GM12878 (cell line): ENCODE results near the gene B9D2. TPM values are rescaled to one million over a fixed set of nuclear protein-coding genes. Genes with fewer than 3 reads are reported as not detected.

Experiments used
- ATAC-seq: fragments of 200-7000 bp; cut with Tn5 transposase; 3 replicates; pipeline ENCODE4 v1.9.1; 2020; ENCODE audit warnings: mild to moderate bottlenecking, moderate library complexity
- BruUV-seq: library from RNA; stranded (reverse); fragments of 400-500 nt; replicated peaks from 2 replicates; lab custom pipeline; 2021; lab: Mats Ljungman, UMichigan
- CTCF ChIA-PET: fragments of 300-600 bp; sonication (Branson Sonifier 250); formaldehyde crosslinking; extraction: SDS; loops from one replicate; lab custom pipeline; 2021; ENCODE audit warnings: inconsistent platforms; lab: Yijun Ruan, JAX
- POLR2A ChIA-PET: fragments of 350-600 bp; formaldehyde crosslinking; extraction: SDS; loops from one replicate; lab custom pipeline; 2021; ENCODE audit warnings: inconsistent platforms; lab: Charles Lee
- RAD21 ChIA-PET: fragments of 300-600 bp; sonication (Branson Sonifier 250); formaldehyde crosslinking; loops from one replicate; lab custom pipeline; 2023; ENCODE audit warnings: antibody characterized with exemption; ENCODE audit not compliant: unreplicated experiment; lab: Charles Lee
- SMC1A ChIA-PET: fragments of 300-600 bp; sonication (Branson Sonifier 250); formaldehyde crosslinking; loops from one replicate; lab custom pipeline; 2023; ENCODE audit not compliant: unreplicated experiment, uncharacterized antibody; lab: Charles Lee
- DNase-seq: peaks from one replicate; pipeline ENCODE4 v3.0.0-alpha.2; 2011; ENCODE audit warnings: low read depth, low spot score
- FAIRE-seq: peaks from 3 replicates; lab custom pipeline; 2011; peaks lifted over from hg19 to GRCh38; lab: Jason Lieb, UNC
- H2AFZ ChIP-seq: 2 replicates; pipeline ENCODE4 v1.6.0; 2011; ENCODE audit warnings: low read depth, low read length, control low read depth; ENCODE audit not compliant: control insufficient read depth
- H3K27ac ChIP-seq: 2 replicates; pipeline ENCODE4 v1.5.1; 2011; ENCODE audit warnings: control low read depth; ENCODE audit not compliant: control insufficient read depth, insufficient read depth
- H3K27me3 ChIP-seq, 2 experiments: replicated peaks in 1 of 2; 2 replicates each; pipeline versions ENCODE4 v1.6.0 to v1.6.1; 2011; ENCODE audit warnings: low read length in 1 of 2; ENCODE audit not compliant: control insufficient read depth in 2 of 2, insufficient read depth in 2 of 2
- H3K36me3 ChIP-seq, 2 experiments: 2 replicates each; pipeline ENCODE4 v1.5.1; 2011; ENCODE audit warnings: low read length in 1 of 2; ENCODE audit not compliant: control insufficient read depth in 2 of 2, insufficient read depth in 2 of 2
- H3K4me1 ChIP-seq: 2 replicates; pipeline ENCODE4 v1.6.1; 2011; ENCODE audit warnings: mild to moderate bottlenecking, low read length, moderate library complexity, mixed read lengths; ENCODE audit not compliant: control insufficient read depth, insufficient read depth
- H3K4me2 ChIP-seq: 2 replicates; pipeline ENCODE4 v1.6.0; 2011; ENCODE audit warnings: control low read depth; ENCODE audit not compliant: control insufficient read depth, insufficient read depth
- H3K4me3 ChIP-seq: fragments of 200-600 bp; sonication (generic); 2 replicates; pipeline ENCODE4 v1.5.1; 2016
- H3K79me2 ChIP-seq: 2 replicates; pipeline ENCODE4 v1.6.0; 2011; ENCODE audit warnings: low read length; ENCODE audit not compliant: control insufficient read depth, insufficient read depth
- H3K9ac ChIP-seq: 2 replicates; pipeline ENCODE4 v1.8.0; 2011; ENCODE audit warnings: low read length, control low read depth, mixed read lengths; ENCODE audit not compliant: control insufficient read depth, insufficient read depth
- H3K9me3 ChIP-seq: replicated peaks from 3 replicates; pipeline ENCODE4 v1.5.1; 2011; ENCODE audit warnings: mild to moderate bottlenecking, low read length; ENCODE audit not compliant: control insufficient read depth, insufficient read depth
- H4K20me1 ChIP-seq: 2 replicates; pipeline ENCODE4 v1.6.0; 2011; ENCODE audit not compliant: control insufficient read depth, insufficient read depth
- MTA3 ChIP-seq: IDR thresholded peaks from 2 replicates; pipeline ENCODE4 v1.6.1; 2012; ENCODE audit warnings: low read length, inconsistent platforms, borderline replicate concordance
- NRF1 ChIP-seq: conservative IDR thresholded peaks from 2 replicates; pipeline ENCODE4 v1.6.1; 2011; ENCODE audit warnings: mild to moderate bottlenecking, low read depth, low read length, improper control_type of control experiment
- POLR2A ChIP-seq: IDR thresholded peaks from 2 replicates; pipeline ENCODE4 v1.6.1; 2011; ENCODE audit warnings: low read depth, mild to moderate bottlenecking, low read length
- POU2F2 ChIP-seq: IDR thresholded peaks from 3 replicates; pipeline ENCODE4 v1.6.1; 2011; ENCODE audit warnings: low read depth, mild to moderate bottlenecking, low read length, borderline replicate concordance
- STAT3 ChIP-seq: IDR thresholded peaks from 2 replicates; pipeline ENCODE4 v1.6.1; 2011; ENCODE audit warnings: low read depth, low read length, improper control_type of control experiment
- ZBED1 ChIP-seq: IDR thresholded peaks from 2 replicates; pipeline ENCODE4 v1.6.1; 2016; ENCODE audit warnings: borderline replicate concordance
- ZSCAN29 ChIP-seq: fragments of 450-650 bp; IDR thresholded peaks from 2 replicates; pipeline ENCODE4 v1.6.1; 2017; ENCODE audit warnings: mild to moderate bottlenecking, moderate library complexity
- ZZZ3 ChIP-seq: IDR thresholded peaks from 2 replicates; pipeline ENCODE4 v1.6.1; 2011; ENCODE audit warnings: low read depth; ENCODE audit not compliant: control insufficient read depth, insufficient read length
- WGBS: methylation state at CpG from one replicate; pipeline ENCODE4 v1.1.6; 2016; ENCODE audit warnings: low lambda C conversion rate; ENCODE audit not compliant: insufficient replicate concordance, insufficient coverage; ENCODE audit errors: missing lambda C conversion rate; 5-methylcytosine and 5-hydroxymethylcytosine counted together
- in situ Hi-C: fragments of 300-500 bp; cut with MboI; formaldehyde crosslinking; loops from 9 replicates; pipeline ENCODE4 v1.14.3; 2018; ENCODE audit warnings: mixed read lengths
- intact Hi-C: fragments of 100-400 bp; cut with micrococcal nuclease; formaldehyde crosslinking; loops from one replicate; pipeline ENCODE4 v1.14.2; 2022; ENCODE audit not compliant: unreplicated experiment
- polyA plus RNA-seq, 11 experiments: library from polyadenylated mRNA; depleted of rRNA in 4 of 11; unstranded in 6 of 11; stranded (reverse) in 5 of 11; fragments of >200 nt; fragmentation: Nextera tagmentation in 4 of 11; fragmentation: Illumina TruSeq in 1 of 11; extraction: Ambion mirVana in 4 of 11; extraction: Trizol in 1 of 11; gene quantifications; 1 replicate in 1 of 11; 2 replicates in 10 of 11; pipeline versions ENCODE4 v1.2.1 to v1.2.3, GENCODE V29; 2011 to 2016; ENCODE audit warnings: inconsistent platforms in 2 of 11, missing spikeins in 2 of 11, low read depth in 1 of 11
- total RNA-seq, 4 experiments: library from RNA; depleted of rRNA in 3 of 4; stranded (reverse); fragments of >200 nt in 3 of 4; fragmentation: Illumina TruSeq in 1 of 4; extraction: Trizol in 1 of 4; gene quantifications; 2 replicates each; pipeline versions ENCODE4 v1.2.1 to v1.2.3, GENCODE V29; 2013 to 2021
- TF ChIP-seq, protein P1 (sequence below): fragments of 450-650 bp; formaldehyde crosslinking; IDR thresholded peaks from 2 replicates; pipeline ENCODE4 v1.5.0; 2022; ENCODE audit warnings: mild to moderate bottlenecking, missing genetic modification characterization
- TF ChIP-seq, protein P2 (sequence below): IDR thresholded peaks from 2 replicates; pipeline ENCODE4 v1.6.1; 2011; ENCODE audit warnings: borderline replicate concordance, low read depth, mild to moderate bottlenecking, moderate library complexity, low read length; ENCODE audit not compliant: insufficient read depth, poor library complexity, severe bottlenecking
- TF ChIP-seq, protein P3 (sequence below): fragments of 450-650 bp; IDR thresholded peaks from 2 replicates; pipeline ENCODE4 v1.6.1; 2016; ENCODE audit warnings: mild to moderate bottlenecking

Gene B9D2
- total and polyA plus RNA-seq, 10 of the 15 experiments (the other 5 are each of a cell fraction or from before 2014, with no cell fraction given): 2.4 to 12.4 (median 5.0) TPM

DNA sequence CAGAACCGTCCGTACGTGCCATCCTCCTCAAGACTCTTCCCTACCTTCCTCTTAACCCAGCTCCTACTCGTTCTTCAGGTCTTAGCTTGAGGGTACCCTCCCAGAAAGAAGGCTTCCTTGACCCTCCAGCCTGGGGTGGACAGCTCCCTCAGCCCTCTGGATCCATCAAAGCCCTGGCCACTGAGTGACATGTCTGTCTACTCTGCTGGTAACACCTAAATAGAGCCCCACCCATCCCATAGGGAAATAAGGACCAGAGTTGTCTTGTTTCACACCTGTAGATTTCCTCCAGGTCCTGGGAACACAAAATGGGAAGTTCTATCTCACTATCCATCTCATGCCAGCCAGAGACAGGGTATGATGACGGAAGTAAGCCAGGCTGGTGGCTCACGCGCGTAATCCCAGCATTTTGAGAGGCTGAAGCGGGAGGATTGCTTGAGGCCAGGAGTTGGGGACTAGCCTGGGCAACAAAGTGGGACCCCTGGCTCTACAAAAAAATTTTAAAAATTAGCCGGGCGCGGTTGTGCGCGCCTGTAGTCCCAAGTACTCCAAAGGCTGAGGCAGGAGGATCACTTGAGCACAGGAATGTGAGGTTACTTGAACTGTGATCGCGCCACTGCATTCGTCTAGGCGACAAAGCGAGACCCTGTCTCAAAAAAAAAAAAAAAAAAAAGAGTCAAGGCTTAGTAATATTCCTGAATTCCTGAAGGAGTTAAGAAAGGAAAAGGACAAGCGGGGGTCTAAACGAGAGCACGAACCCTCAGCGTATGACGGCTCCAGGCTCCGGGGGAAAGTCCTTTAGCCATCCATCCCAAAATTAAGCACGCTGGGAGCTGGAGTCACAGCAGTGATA is 54.5 kb downstream of the B9D2 start:
- WGBS: 4% methylated on average over 26 of the region's 26 CpGs
- intact Hi-C loops: loop anchor here (5.0 kb wide), 1 partner anchor 43 kb away; the partner anchor contains the start of gene TGFB1
- SMC1A ChIA-PET: interaction anchor here (0.5 to 4.0 kb wide), 10 partner anchors 8 to 633 kb away, joined by 3 to 36 read pairs (median 4); partner anchors contain the start of gene HNRNPUL1
- peaks cover 23 to 24% of the 10 kb centered on the region in 2 experiments for H3K36me3 ChIP-seq
- CTCF ChIA-PET: interaction anchor here (0.6 to 7.2 kb wide), 24 partner anchors 8 to 762 kb away, joined by 3 to 84 read pairs (median 5); partner anchors contain the start of genes DMAC2 and HNRNPUL1
- POLR2A ChIA-PET: interaction anchor here (0.5 to 2.1 kb wide), 9 partner anchors 42 to 375 kb away, joined by 3 to 13 read pairs (median 5); partner anchors contain the start of gene HNRNPUL1
- DNase-seq: no peak
- H3K4me2 ChIP-seq: peak overlapping the region; percentile 92
- BruUV-seq: TSS peak; percentile 87
- in situ Hi-C loops: loop anchor here (5.0 kb wide), 1 partner anchor 107 kb away; no protein-coding TSS in a partner anchor
- peak overlapping the region; percentile 99 for H3K9ac ChIP-seq
- peak; percentile 17 for ATAC-seq
- H3K27me3 ChIP-seq: no peaks in the 10 kb centered on the region
- RAD21 ChIA-PET: interaction anchor here (0.8 to 4.8 kb wide), 10 partner anchors 9 to 182 kb away, joined by 3 to 42 read pairs (median 6); partner anchors contain the start of genes B9D2, DMAC2 and HNRNPUL1
- H2AFZ ChIP-seq: peak overlapping the region; percentile 92
- TF ChIP-seq, protein P1, sequence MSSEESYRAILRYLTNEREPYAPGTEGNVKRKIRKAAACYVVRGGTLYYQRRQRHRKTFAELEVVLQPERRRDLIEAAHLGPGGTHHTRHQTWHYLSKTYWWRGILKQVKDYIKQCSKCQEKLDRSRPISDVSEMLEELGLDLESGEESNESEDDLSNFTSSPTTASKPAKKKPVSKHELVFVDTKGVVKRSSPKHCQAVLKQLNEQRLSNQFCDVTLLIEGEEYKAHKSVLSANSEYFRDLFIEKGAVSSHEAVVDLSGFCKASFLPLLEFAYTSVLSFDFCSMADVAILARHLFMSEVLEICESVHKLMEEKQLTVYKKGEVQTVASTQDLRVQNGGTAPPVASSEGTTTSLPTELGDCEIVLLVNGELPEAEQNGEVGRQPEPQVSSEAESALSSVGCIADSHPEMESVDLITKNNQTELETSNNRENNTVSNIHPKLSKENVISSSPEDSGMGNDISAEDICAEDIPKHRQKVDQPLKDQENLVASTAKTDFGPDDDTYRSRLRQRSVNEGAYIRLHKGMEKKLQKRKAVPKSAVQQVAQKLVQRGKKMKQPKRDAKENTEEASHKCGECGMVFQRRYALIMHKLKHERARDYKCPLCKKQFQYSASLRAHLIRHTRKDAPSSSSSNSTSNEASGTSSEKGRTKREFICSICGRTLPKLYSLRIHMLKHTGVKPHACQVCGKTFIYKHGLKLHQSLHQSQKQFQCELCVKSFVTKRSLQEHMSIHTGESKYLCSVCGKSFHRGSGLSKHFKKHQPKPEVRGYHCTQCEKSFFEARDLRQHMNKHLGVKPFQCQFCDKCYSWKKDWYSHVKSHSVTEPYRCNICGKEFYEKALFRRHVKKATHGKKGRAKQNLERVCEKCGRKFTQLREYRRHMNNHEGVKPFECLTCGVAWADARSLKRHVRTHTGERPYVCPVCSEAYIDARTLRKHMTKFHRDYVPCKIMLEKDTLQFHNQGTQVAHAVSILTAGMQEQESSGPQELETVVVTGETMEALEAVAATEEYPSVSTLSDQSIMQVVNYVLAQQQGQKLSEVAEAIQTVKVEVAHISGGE (CRISPR knock-in tag): 0 out of 2 replicates have a peak, but pooled peaks have one; percentile 19
- TF ChIP-seq MTA3 (peak; percentile 26; the same call in 1 of the 2 replicates), ZBED1 (peak; percentile 60; the same call in 1 of the 2 replicates), ZZZ3 (no peak), POU2F2 (0 out of 3 replicates have a peak, but pooled peaks have one; percentile 16), STAT3 (no peak), NRF1 (no peak), POLR2A (peak; percentile 42), ZSCAN29 (no peak)
- TF ChIP-seq, protein P2, sequence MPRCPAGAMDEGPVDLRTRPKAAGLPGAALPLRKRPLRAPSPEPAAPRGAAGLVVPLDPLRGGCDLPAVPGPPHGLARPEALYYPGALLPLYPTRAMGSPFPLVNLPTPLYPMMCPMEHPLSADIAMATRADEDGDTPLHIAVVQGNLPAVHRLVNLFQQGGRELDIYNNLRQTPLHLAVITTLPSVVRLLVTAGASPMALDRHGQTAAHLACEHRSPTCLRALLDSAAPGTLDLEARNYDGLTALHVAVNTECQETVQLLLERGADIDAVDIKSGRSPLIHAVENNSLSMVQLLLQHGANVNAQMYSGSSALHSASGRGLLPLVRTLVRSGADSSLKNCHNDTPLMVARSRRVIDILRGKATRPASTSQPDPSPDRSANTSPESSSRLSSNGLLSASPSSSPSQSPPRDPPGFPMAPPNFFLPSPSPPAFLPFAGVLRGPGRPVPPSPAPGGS: no peak
- TF ChIP-seq, protein P3, sequence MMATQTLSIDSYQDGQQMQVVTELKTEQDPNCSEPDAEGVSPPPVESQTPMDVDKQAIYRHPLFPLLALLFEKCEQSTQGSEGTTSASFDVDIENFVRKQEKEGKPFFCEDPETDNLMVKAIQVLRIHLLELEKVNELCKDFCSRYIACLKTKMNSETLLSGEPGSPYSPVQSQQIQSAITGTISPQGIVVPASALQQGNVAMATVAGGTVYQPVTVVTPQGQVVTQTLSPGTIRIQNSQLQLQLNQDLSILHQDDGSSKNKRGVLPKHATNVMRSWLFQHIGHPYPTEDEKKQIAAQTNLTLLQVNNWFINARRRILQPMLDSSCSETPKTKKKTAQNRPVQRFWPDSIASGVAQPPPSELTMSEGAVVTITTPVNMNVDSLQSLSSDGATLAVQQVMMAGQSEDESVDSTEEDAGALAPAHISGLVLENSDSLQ: peak; percentile 38; the same call in 1 of the 2 replicates
- TF ChIP-seq, all 136 proteins: peak for 6
- no peaks in the 10 kb centered on the region for H3K9me3 ChIP-seq
- peak overlapping the region; percentile 98 for H3K4me3 ChIP-seq
- peak overlapping the region; percentile 97 for H3K27ac ChIP-seq
- H3K4me1 ChIP-seq: peaks cover 35% of the 10 kb centered on the region
- no peak for FAIRE-seq
- H3K79me2 ChIP-seq: peaks cover 35% of the 10 kb centered on the region
- no peaks in the 10 kb centered on the region for H4K20me1 ChIP-seq
